LNCAP (cell line): ENCODE results near the gene S100PBP.

Experiments used
- TF ChIP-seq, protein P1 (sequence below): fragments of 450-650 bp; IDR thresholded peaks from 2 replicates; pipeline ENCODE4 v1.5.1; 2017; ENCODE audit warnings: mild to moderate bottlenecking

S100PBP gene

GRCh38 chr1:32828341-32828740 lies 10.9 kb downstream of the S100PBP start:
- TF ChIP-seq, protein P1, sequence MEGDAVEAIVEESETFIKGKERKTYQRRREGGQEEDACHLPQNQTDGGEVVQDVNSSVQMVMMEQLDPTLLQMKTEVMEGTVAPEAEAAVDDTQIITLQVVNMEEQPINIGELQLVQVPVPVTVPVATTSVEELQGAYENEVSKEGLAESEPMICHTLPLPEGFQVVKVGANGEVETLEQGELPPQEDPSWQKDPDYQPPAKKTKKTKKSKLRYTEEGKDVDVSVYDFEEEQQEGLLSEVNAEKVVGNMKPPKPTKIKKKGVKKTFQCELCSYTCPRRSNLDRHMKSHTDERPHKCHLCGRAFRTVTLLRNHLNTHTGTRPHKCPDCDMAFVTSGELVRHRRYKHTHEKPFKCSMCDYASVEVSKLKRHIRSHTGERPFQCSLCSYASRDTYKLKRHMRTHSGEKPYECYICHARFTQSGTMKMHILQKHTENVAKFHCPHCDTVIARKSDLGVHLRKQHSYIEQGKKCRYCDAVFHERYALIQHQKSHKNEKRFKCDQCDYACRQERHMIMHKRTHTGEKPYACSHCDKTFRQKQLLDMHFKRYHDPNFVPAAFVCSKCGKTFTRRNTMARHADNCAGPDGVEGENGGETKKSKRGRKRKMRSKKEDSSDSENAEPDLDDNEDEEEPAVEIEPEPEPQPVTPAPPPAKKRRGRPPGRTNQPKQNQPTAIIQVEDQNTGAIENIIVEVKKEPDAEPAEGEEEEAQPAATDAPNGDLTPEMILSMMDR, result peak; percentile 31; the same call in 1 of the 2 replicates

DNA sequence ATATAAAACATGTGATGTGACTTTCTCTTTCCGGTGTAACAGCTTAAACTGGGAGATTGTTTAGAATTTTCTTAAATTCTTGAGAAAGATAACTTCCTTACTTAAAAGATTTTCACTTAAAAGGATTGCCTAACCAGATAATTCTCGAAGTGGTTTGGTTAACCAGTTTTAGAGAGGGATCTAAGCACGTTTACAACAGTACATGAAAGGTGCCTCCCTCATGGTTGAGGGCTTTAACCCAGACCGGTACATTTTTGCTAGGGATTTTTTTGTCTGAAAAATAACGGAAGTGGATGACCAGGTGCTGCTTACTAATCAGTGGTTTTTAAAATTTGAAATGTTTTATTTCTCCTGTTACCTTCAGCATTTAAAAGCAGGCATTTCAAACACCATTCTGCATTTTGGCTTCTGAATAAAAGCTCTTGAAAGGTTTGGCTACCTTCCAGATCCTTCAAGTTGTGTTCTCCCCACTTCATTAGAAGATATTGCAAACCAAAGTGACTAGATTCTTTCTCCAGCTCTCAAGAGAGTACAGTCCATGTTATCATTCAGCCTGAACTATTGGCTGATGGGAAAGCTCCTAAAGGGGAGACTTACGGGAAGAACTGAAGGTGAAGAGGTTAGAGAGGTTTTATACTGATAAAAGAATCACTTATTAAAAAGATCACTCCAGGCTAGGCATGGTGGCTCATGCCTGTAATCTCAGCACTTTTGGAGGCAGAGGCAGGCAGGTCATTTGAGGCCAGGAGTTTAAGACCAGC lies 12.8 kb downstream of the S100PBP start:
- TF ChIP-seq, protein P1, result no peak

- TF ChIP-seq, protein P1, result no peak
Measured at GRCh38 chr1:32831878-32832277, 14.4 kb downstream of the S100PBP start.

GRCh38 chr1:32848354-32849063 lies 31.1 kb downstream of the S100PBP start:
- TF ChIP-seq, protein P1, result no peak

GRCh38 chr1:32855861-32856617 lies 38.6 kb downstream of the S100PBP start:
- TF ChIP-seq, protein P1, result no peak

DNA sequence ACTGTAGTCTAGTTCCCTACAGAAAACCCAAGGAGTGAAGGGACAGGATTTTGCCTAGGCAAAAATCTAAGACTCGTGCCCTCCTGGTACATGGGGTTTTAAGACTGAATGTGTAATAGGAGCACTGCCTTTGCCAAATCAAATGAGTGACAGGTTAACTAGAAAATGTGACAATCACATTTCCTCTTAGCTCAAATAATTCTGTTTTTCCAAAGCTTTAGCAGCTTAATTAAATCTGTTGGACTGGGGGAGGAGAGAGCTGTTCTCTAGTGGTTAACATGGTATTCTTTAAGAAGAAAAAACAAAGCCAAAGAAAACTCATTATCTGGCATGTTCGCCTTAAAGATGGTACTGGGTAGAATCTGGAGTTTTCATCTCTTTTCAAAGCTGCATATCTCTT lies 40.7 kb downstream of the S100PBP start:
- TF ChIP-seq, protein P1, result no peak

DNA sequence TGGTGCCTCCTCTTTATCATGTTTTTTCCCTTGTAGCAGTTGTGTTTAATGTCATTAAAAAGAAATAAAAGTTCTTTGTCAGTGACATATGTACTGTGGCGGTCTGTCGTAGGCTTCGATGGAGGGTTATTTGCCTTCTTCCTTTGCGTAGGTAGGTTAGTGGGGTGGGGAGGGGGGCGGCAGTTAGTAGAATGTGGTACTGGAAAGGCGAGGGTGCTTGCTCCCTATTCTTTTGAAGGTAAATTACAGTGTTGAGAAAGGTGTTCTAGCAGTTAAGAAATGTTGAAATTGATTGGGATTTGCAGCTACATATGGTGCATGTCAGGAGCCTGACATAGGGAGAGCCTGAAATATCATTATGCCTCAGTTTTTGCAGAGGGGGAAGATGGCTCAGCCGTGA lies 41.3 kb downstream of the S100PBP start:
- TF ChIP-seq, protein P1, result no peak
